Measurements from ENCODE around the gene COPB2.

Gene COPB2

DNA sequence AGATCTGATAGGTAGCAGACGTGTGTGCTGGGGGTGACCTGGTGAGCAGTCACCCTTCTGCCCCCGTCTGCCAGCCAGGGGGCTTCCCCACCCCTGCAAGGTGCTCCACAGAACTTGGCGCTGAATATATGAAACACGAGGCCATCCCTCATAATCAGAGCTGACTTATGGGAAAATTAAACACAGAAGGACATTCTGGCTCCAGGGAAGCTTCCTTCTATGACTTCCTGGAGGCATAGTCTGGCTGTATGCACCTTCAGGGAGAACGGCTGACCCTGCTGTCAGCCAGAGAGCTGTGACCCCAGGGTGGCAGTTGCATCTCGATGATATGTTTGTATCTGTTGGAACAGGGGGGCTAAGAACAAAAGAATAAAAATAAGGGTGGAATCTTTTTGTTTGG, 72.2 kb downstream of the COPB2 start:
- no peak overlapping the region for H3K4me3 ChIP-seq (replicated peaks; ENCODE audit: low read depth, low read length)
- H3K27me3 ChIP-seq (replicated peaks; ENCODE audit: control insufficient read depth, insufficient read depth, low read length) = peaks cover 1% of the 10 kb centered on the region
- TF ChIP-seq, protein P1, sequence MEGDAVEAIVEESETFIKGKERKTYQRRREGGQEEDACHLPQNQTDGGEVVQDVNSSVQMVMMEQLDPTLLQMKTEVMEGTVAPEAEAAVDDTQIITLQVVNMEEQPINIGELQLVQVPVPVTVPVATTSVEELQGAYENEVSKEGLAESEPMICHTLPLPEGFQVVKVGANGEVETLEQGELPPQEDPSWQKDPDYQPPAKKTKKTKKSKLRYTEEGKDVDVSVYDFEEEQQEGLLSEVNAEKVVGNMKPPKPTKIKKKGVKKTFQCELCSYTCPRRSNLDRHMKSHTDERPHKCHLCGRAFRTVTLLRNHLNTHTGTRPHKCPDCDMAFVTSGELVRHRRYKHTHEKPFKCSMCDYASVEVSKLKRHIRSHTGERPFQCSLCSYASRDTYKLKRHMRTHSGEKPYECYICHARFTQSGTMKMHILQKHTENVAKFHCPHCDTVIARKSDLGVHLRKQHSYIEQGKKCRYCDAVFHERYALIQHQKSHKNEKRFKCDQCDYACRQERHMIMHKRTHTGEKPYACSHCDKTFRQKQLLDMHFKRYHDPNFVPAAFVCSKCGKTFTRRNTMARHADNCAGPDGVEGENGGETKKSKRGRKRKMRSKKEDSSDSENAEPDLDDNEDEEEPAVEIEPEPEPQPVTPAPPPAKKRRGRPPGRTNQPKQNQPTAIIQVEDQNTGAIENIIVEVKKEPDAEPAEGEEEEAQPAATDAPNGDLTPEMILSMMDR (IDR thresholded peaks at IDR 0.05; ENCODE audit: insufficient read depth, low read length, poor library complexity, severe bottlenecking) = no peak
- no peak for DNase-seq (ENCODE audit: extremely low read depth, insufficient read length)
- H3K36me3 ChIP-seq (ENCODE audit: control insufficient read depth, insufficient read depth, low read length) = no peaks in the 10 kb centered on the region

DNA sequence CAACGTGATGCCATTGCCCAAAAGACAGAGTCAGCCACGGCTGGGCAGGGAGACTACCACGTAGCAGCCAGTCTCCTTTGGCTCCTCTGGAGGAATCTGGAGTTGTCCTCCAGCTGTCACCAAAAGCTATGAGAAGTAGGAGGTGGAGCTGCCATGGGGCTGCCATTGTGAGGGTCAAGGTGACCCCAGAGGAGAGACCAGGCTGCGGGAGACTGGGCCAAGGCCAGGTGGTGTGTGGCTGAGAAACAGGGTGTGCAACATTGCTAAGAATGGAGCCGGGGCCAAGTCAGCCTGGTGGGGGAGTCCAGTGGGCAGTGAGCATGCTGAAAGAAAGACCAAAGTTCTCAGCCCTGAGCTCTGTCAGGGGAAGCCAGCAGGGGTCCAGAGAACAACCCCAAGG, 75.5 kb downstream of the COPB2 start:
- H3K27me3 ChIP-seq (replicated peaks; ENCODE audit: control insufficient read depth, insufficient read depth, low read length) = no peaks in the 10 kb centered on the region
- no peak overlapping the region for H3K4me3 ChIP-seq (replicated peaks; ENCODE audit: low read depth, low read length)
- TF ChIP-seq, protein P1 (IDR thresholded peaks at IDR 0.05; ENCODE audit: insufficient read depth, low read length, poor library complexity, severe bottlenecking) = no peak
- H3K36me3 ChIP-seq (ENCODE audit: control insufficient read depth, insufficient read depth, low read length) = no peaks in the 10 kb centered on the region
- DNase-seq (ENCODE audit: extremely low read depth, insufficient read length) = no peak

DNA sequence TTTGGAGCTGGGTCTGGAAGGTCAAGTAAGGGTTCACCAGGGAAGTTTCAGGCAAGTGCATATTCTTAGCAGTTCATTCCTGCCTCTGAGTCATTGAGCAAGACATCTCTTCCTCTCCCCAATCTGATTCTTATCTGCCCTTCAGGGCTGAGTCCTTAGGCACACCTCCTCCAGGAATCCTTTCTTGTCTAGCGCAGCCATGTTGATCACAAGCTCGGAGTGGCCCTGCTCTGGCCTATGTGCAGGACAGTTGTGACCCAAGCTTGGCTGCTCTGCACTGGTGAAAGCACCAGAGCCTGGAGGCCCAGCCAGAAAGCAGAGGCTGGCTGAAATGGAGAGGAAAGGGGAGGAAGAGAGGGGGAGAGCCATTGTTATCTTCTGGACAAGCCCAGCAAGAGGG, 76.5 kb downstream of the COPB2 start:
- no peaks in the 10 kb centered on the region for H3K36me3 ChIP-seq (ENCODE audit: control insufficient read depth, insufficient read depth, low read length)
- no peak for DNase-seq (ENCODE audit: extremely low read depth, insufficient read length)
- TF ChIP-seq, protein P1 (IDR thresholded peaks at IDR 0.05; ENCODE audit: insufficient read depth, low read length, poor library complexity, severe bottlenecking) = no peak
- no peaks in the 10 kb centered on the region; the same call in 1 of the 2 replicates for H3K27me3 ChIP-seq (replicated peaks; ENCODE audit: control insufficient read depth, insufficient read depth, low read length)
- no peak overlapping the region for H3K4me3 ChIP-seq (replicated peaks; ENCODE audit: low read depth, low read length)

DNA sequence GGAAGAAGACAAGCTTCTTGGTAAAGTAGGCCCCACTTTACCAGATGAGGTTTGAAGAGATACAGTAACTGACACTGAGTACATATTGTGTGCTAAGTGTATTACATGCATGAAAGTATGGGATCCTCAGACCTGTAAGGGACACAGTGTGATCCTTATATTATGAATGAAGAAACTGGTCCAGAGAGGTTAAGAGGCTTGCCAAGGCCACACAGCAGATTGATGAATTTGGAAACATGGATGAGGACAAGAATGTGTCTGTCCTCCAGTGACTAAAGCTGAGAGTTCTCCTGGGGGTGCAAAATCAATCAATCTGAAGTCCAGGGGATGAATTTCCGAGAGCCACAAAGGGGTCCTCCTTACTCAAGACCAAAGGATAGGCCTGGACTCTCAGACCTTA, 77.0 kb downstream of the COPB2 start:
- H3K27me3 ChIP-seq (replicated peaks; ENCODE audit: control insufficient read depth, insufficient read depth, low read length) = no peaks in the 10 kb centered on the region; the same call in 1 of the 2 replicates
- H3K36me3 ChIP-seq (ENCODE audit: control insufficient read depth, insufficient read depth, low read length) = no peaks in the 10 kb centered on the region
- no peak overlapping the region for H3K4me3 ChIP-seq (replicated peaks; ENCODE audit: low read depth, low read length)
- no peak for DNase-seq (ENCODE audit: extremely low read depth, insufficient read length)
- TF ChIP-seq, protein P1 (IDR thresholded peaks at IDR 0.05; ENCODE audit: insufficient read depth, low read length, poor library complexity, severe bottlenecking) = no peak

DNA sequence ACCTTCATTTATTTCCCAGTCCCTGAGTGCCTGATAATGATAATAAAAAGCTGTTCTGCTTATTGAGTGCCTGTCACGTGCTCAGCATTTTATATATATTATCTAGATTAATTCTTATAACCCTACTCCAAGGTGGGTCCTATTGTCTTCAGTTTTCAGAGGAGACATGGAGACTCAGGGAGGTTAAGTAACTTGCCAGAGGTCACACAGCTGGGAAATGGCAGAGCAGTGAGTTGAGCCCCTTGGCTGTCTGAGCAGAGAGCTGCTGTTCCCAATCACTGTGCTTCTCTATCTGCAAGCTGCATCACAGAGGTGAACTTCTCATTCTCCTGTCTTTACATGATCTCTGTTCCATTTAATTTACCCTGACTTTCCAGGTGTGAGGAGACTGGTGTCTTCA, 77.9 kb downstream of the COPB2 start:
- TF ChIP-seq, protein P1 (IDR thresholded peaks at IDR 0.05; ENCODE audit: insufficient read depth, low read length, poor library complexity, severe bottlenecking) = no peak
- Histone ChIP-seq H3K4me3 (replicated peaks; ENCODE audit: low read depth, low read length) (no peak overlapping the region), H3K36me3 (ENCODE audit: control insufficient read depth, insufficient read depth, low read length) (no peaks in the 10 kb centered on the region), H3K27me3 (replicated peaks; ENCODE audit: control insufficient read depth, insufficient read depth, low read length) (no peaks in the 10 kb centered on the region; the same call in 1 of the 2 replicates)
- no peak for DNase-seq (ENCODE audit: extremely low read depth, insufficient read length)

DNA sequence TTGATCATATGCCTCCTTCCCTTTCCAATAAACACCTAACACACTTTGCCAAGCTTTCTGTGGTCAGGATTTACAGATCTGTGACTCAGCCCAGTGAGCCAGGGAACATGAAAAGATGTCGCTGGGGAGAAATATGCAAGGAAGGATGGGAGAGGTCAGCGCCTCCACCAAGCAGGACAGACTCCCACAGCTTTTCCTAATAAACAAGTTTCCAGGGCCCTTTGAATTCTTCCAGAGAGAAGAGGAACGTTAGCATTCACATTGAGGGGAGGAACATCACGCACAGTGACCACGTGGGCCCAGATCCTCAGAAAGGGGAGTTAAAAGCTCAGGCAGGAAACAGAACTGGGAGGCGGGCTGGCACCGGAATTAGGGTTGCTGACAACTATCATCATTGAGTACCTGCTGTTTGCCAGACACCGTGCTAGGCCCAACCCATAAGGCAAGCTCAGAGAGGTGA, 78.9 kb downstream of the COPB2 start:
- H3K27me3 ChIP-seq (replicated peaks; ENCODE audit: control insufficient read depth, insufficient read depth, low read length) = no peaks in the 10 kb centered on the region; the same call in 1 of the 2 replicates
- no peaks in the 10 kb centered on the region for H3K36me3 ChIP-seq (ENCODE audit: control insufficient read depth, insufficient read depth, low read length)
- TF ChIP-seq, protein P1 (IDR thresholded peaks at IDR 0.05; ENCODE audit: insufficient read depth, low read length, poor library complexity, severe bottlenecking) = no peak
- DNase-seq (ENCODE audit: extremely low read depth, insufficient read length) = no peak
- H3K4me3 ChIP-seq (replicated peaks; ENCODE audit: low read depth, low read length) = no peak overlapping the region
